ENCODE results near the gene NDUFAF3.

The NDUFAF3 gene

GRCh38 chr3:49021813-49022687 is at the start of gene NDUFAF3:
NDUFAF3 (plus strand) TSS chr3:49022121; CDS start chr3:49022145, 24 bp downstream.
- peak; percentile 93 for DNase-seq

GRCh38 chr3:48974076-48974864 is 47.7 kb upstream of the NDUFAF3 start:
- no peak for DNase-seq

GRCh38 chr3:48979451-48979850 is 42.5 kb upstream of the NDUFAF3 start:
- DNase-seq, result no peak

- DNase-seq, result no peak
Measured at GRCh38 chr3:48980295-48980694, 41.6 kb upstream of the NDUFAF3 start.

GRCh38 chr3:48982016-48982415 is 39.9 kb upstream of the NDUFAF3 start:
- DNase-seq, result no peak

- DNase-seq, result no peak
Measured at GRCh38 chr3:48982686-48983085, 39.2 kb upstream of the NDUFAF3 start.

- no peak for DNase-seq
Measured at GRCh38 chr3:48983096-48983495, 38.8 kb upstream of the NDUFAF3 start.

- no peak for DNase-seq
Measured at GRCh38 chr3:48984663-48985062, 37.3 kb upstream of the NDUFAF3 start.

GRCh38 chr3:48985831-48986376 is 36.0 kb upstream of the NDUFAF3 start:
- no peak for DNase-seq

- DNase-seq, result no peak
Measured at GRCh38 chr3:48989126-48989795, 32.7 kb upstream of the NDUFAF3 start.

GRCh38 chr3:48989796-48990635 is 31.9 kb upstream of the NDUFAF3 start, which contains the start of gene P4HTM:
P4HTM (plus strand) TSS chr3:48990241; CDS start chr3:48990257, 16 bp downstream.
- DNase-seq, result peak; percentile 68 to 71

GRCh38 chr3:48990636-48991469 is 31.1 kb upstream of the NDUFAF3 start:
- DNase-seq, result peak; percentile 14 to 37

GRCh38 chr3:48991851-48992545 is 29.9 kb upstream of the NDUFAF3 start:
- no peak for DNase-seq

- DNase-seq, result no peak
Measured at GRCh38 chr3:48993834-48994233, 28.1 kb upstream of the NDUFAF3 start.

GRCh38 chr3:48996640-48997039 is 25.3 kb upstream of the NDUFAF3 start:
- no peak for DNase-seq

GRCh38 chr3:48997102-48997635 is 24.8 kb upstream of the NDUFAF3 start:
- no peak for DNase-seq

GRCh38 chr3:48997714-48998637 is 23.9 kb upstream of the NDUFAF3 start:
- no peak for DNase-seq

- no peak for DNase-seq
Measured at GRCh38 chr3:48999085-48999858, 22.6 kb upstream of the NDUFAF3 start.
